ENCODE measurements around the gene TRHDE. TPM values are rescaled to one million over a fixed set of nuclear protein-coding genes. Genes with fewer than 3 reads are reported as not detected.

Gene TRHDE
- total RNA-seq, 1 donor from 2014 or later = 34.9 TPM

GRCh38 chr12:72448089-72448488 lies 175.9 kb downstream of the TRHDE start:
- Histone ChIP-seq H3K4me3 (no peak overlapping the region), H3K36me3 (no peaks in the 10 kb centered on the region), H3K27me3 (no peaks in the 10 kb centered on the region), H3K27ac (no peak overlapping the region), H3K9me3 (no peaks in the 10 kb centered on the region), H3K4me1 (no peaks in the 10 kb centered on the region)
- intact Hi-C loops (cut with DNase I) = no loop called here
- no peak for DNase-seq (ENCODE audit: extremely low spot score in 2 of 2)
- TF ChIP-seq CTCF (IDR thresholded peaks at IDR 0.05) = no peak
- TF ChIP-seq POLR2A (IDR thresholded peaks at IDR 0.05) = no peak
- TF ChIP-seq POLR2AphosphoS5 (IDR thresholded peaks at IDR 0.05; ENCODE audit: insufficient read depth in 1 of 2, low read depth in 1 of 2) = no peak

- DNase-seq (ENCODE audit: extremely low spot score in 2 of 2) = no peak
- no peaks in the 10 kb centered on the region for H3K27me3 ChIP-seq
- intact Hi-C loops (cut with DNase I) = no loop called here
- no peak for TF ChIP-seq POLR2A (IDR thresholded peaks at IDR 0.05)
- no peak for TF ChIP-seq POLR2AphosphoS5 (IDR thresholded peaks at IDR 0.05; ENCODE audit: insufficient read depth in 1 of 2, low read depth in 1 of 2)
- no peak for TF ChIP-seq CTCF (IDR thresholded peaks at IDR 0.05)
- H3K27ac ChIP-seq = no peak overlapping the region
- H3K9me3 ChIP-seq = no peaks in the 10 kb centered on the region
- no peaks in the 10 kb centered on the region for H3K4me1 ChIP-seq
- no peaks in the 10 kb centered on the region for H3K36me3 ChIP-seq
- no peak overlapping the region for H3K4me3 ChIP-seq
These were observed 176.6 kb downstream of the TRHDE start for GRCh38 chr12:72448805-72449204.

- Histone ChIP-seq H3K9me3 (no peaks in the 10 kb centered on the region), H3K4me3 (no peak overlapping the region), H3K36me3 (no peaks in the 10 kb centered on the region), H3K27me3 (no peaks in the 10 kb centered on the region), H3K4me1 (no peaks in the 10 kb centered on the region), H3K27ac (no peak overlapping the region)
- intact Hi-C loops (cut with DNase I) = no loop called here
- no peak for DNase-seq (ENCODE audit: extremely low spot score in 2 of 2)
- no peak for TF ChIP-seq POLR2A (IDR thresholded peaks at IDR 0.05)
- TF ChIP-seq CTCF (IDR thresholded peaks at IDR 0.05) = no peak
- TF ChIP-seq POLR2AphosphoS5 (IDR thresholded peaks at IDR 0.05; ENCODE audit: insufficient read depth in 1 of 2, low read depth in 1 of 2) = no peak
These were observed 180.9 kb downstream of the TRHDE start for GRCh38 chr12:72453066-72453465.

- intact Hi-C loops (cut with DNase I) = no loop called here
- no peak for TF ChIP-seq CTCF (IDR thresholded peaks at IDR 0.05)
- no peak for TF ChIP-seq POLR2A (IDR thresholded peaks at IDR 0.05)
- TF ChIP-seq POLR2AphosphoS5 (IDR thresholded peaks at IDR 0.05; ENCODE audit: insufficient read depth in 1 of 2, low read depth in 1 of 2) = no peak
These were observed 181.4 kb downstream of the TRHDE start for GRCh38 chr12:72453550-72453949.

GRCh38 chr12:72464471-72464870 lies 192.3 kb downstream of the TRHDE start:
- H3K4me1 ChIP-seq = peaks cover 10% of the 10 kb centered on the region
- H3K27me3 ChIP-seq = no peaks in the 10 kb centered on the region
- TF ChIP-seq POLR2A (IDR thresholded peaks at IDR 0.05) = no peak
- no peak for TF ChIP-seq CTCF (IDR thresholded peaks at IDR 0.05)
- TF ChIP-seq POLR2AphosphoS5 (IDR thresholded peaks at IDR 0.05; ENCODE audit: insufficient read depth in 1 of 2, low read depth in 1 of 2) = no peak
- H3K36me3 ChIP-seq = no peaks in the 10 kb centered on the region
- DNase-seq (ENCODE audit: extremely low spot score in 2 of 2) = no peak
- intact Hi-C loops (cut with DNase I) = no loop called here
- no peaks in the 10 kb centered on the region for H3K9me3 ChIP-seq
- H3K27ac ChIP-seq = no peak overlapping the region
- H3K4me3 ChIP-seq = no peak overlapping the region

More at GRCh38 chr12:72453550-72453949, 181.4 kb downstream of the TRHDE start:
- Histone ChIP-seq H3K4me1 (no peaks in the 10 kb centered on the region), H3K27me3 (no peaks in the 10 kb centered on the region), H3K36me3 (no peaks in the 10 kb centered on the region), H3K27ac (no peak overlapping the region), H3K4me3 (no peak overlapping the region), H3K9me3 (no peaks in the 10 kb centered on the region)
- no peak for DNase-seq (ENCODE audit: extremely low spot score in 2 of 2)

All from vagina (tissue), 2 donors.